Neural cell (in vitro differentiated cells): Measurements from ENCODE around the gene NDUFAB1.

Experiments
- CTCF ChIP-seq: fragments of 450-650 bp; IDR thresholded peaks from 2 replicates; pipeline ENCODE4 v1.5.1; 2014; ENCODE audit warnings: antibody characterized with exemption, mild to moderate bottlenecking, moderate library complexity; ENCODE audit not compliant: poor library complexity, severe bottlenecking
- EZH2 ChIP-seq: fragments of 200-600, 300-800 bp; shearing (Covaris generic), sonication (generic); IDR thresholded peaks from 2 replicates; pipeline ENCODE4 v1.6.1; 2014; ENCODE audit warnings: antibody characterized with exemption, low read length, borderline replicate concordance, mild to moderate bottlenecking; ENCODE audit not compliant: insufficient read depth, poor library complexity, severe bottlenecking
- POLR2AphosphoS5 ChIP-seq: IDR thresholded peaks from 2 replicates; pipeline ENCODE4 v1.6.1; 2012
- RAD21 ChIP-seq: fragments of 450-650 bp; conservative IDR thresholded peaks from 2 replicates; pipeline ENCODE4 v1.6.1; 2014; ENCODE audit warnings: antibody characterized with exemption, mild to moderate bottlenecking, moderate library complexity
- REST ChIP-seq: IDR thresholded peaks from 2 replicates; pipeline ENCODE4 v1.6.1; 2012; ENCODE audit warnings: borderline replicate concordance
- TAF1 ChIP-seq: IDR thresholded peaks from 2 replicates; pipeline ENCODE4 v1.6.1; 2012; ENCODE audit warnings: low read depth

- TF ChIP-seq EZH2 (no peak), CTCF (no peak), TAF1 (no peak), POLR2AphosphoS5 (no peak), REST (no peak), RAD21 (no peak)
These were observed 61.0 kb downstream of the NDUFAB1 start for GRCh38 chr16:23534868-23535860.
